K562 (cell line): ENCODE results near the gene GTF2A1. TPM values are rescaled to one million over a fixed set of nuclear protein-coding genes. Genes with fewer than 3 reads are reported as not detected.

Experiments used
- ATAC-seq: fragments of 200-7000 bp; cut with Tn5 transposase; 3 replicates; pipeline ENCODE4 v1.9.1; 2020; ENCODE audit warnings: moderate library complexity
- BruUV-seq: library from RNA; stranded (reverse); fragments of 400-500 nt; replicated peaks from 2 replicates; lab custom pipeline; 2021; lab: Mats Ljungman, UMichigan
- CTCF ChIA-PET: fragments of 300-600 bp; formaldehyde crosslinking; extraction: SDS; loops from one replicate; lab custom pipeline; 2021; ENCODE audit warnings: low intra/inter-chr PET ratio; lab: Yijun Ruan, JAX
- POLR2A ChIA-PET: fragments of 300-600, 350-650 bp; sonication (Branson Sonifier 250); formaldehyde crosslinking; extraction: SDS; loops from one replicate; lab custom pipeline; 2021; ENCODE audit warnings: antibody characterized with exemption, inconsistent platforms; lab: Yijun Ruan, JAX
- DNase-seq, 4 experiments: peaks; one replicate each; pipeline versions ENCODE4 v3.0.0 to v3.0.0-alpha.2; 2011 to 2018; ENCODE audit warnings: low spot score in 3 of 4, mixed read lengths in 3 of 4; ENCODE audit errors: extremely low read depth in 1 of 4
- FAIRE-seq: peaks from 2 replicates; lab custom pipeline; 2011; peaks lifted over from hg19 to GRCh38; lab: Jason Lieb, UNC
- H2AFZ ChIP-seq: 2 replicates; pipeline ENCODE4 v1.6.0; 2011; ENCODE audit warnings: low read depth, low read length, control low read depth, inconsistent platforms
- H3K27ac ChIP-seq: fragments of 200-600 bp; 3 replicates; pipeline ENCODE4 v1.8.0; 2011; ENCODE audit warnings: low read depth, mild to moderate bottlenecking, control low read depth, inconsistent platforms, low read length, moderate library complexity, mixed read lengths; ENCODE audit errors: extremely low read depth
- H3K27me3 ChIP-seq, 2 experiments: fragments of 300-600 bp in 1 of 2; 2 replicates in 1 of 2; 3 replicates in 1 of 2; pipeline versions ENCODE4 v1.6.0 to v1.8.0; 2011; ENCODE audit warnings: inconsistent platforms in 2 of 2, low read length in 2 of 2, mild to moderate bottlenecking in 1 of 2, mixed read lengths in 1 of 2, moderate library complexity in 1 of 2; ENCODE audit not compliant: control insufficient read depth in 2 of 2, insufficient read depth in 2 of 2
- H3K36me3 ChIP-seq: fragments of 300-600 bp; 3 replicates; pipeline ENCODE4 v1.8.0; 2011; ENCODE audit warnings: mild to moderate bottlenecking, low read length, inconsistent platforms; ENCODE audit not compliant: control insufficient read depth, insufficient read depth
- H3K4me1 ChIP-seq, 2 experiments: fragments of 200-600 bp in 1 of 2; replicated peaks in 1 of 2; 2 replicates in 1 of 2; 3 replicates in 1 of 2; pipeline versions ENCODE4 v1.5.1 to v1.8.0; 2011; ENCODE audit warnings: inconsistent platforms in 2 of 2, low read length in 2 of 2, mild to moderate bottlenecking in 1 of 2, mixed read lengths in 1 of 2, moderate library complexity in 1 of 2; ENCODE audit not compliant: control insufficient read depth in 2 of 2, insufficient read depth in 2 of 2
- H3K4me2 ChIP-seq: 2 replicates; pipeline ENCODE4 v1.6.1; 2011; ENCODE audit warnings: low read length, control low read depth, inconsistent platforms, mixed read lengths; ENCODE audit not compliant: insufficient read depth
- H3K4me3 ChIP-seq: fragments of 200-600 bp; sonication (generic), shearing (Covaris generic); 2 replicates; pipeline ENCODE4 v1.5.1; 2016; ENCODE audit warnings: control low read depth, inconsistent platforms
- H3K79me2 ChIP-seq: fragments of 200-600 bp; 3 replicates; pipeline ENCODE4 v1.8.0; 2011; ENCODE audit warnings: low read length, inconsistent platforms; ENCODE audit not compliant: control insufficient read depth, insufficient read depth
- H3K9ac ChIP-seq, 2 experiments: 2 replicates each; pipeline versions ENCODE4 v1.6.0 to v1.6.1; 2011; ENCODE audit warnings: low read depth in 2 of 2, low read length in 2 of 2, control low read depth in 1 of 2, inconsistent platforms in 1 of 2, mild to moderate bottlenecking in 1 of 2, mixed read lengths in 1 of 2; ENCODE audit not compliant: insufficient read depth in 1 of 2
- H3K9me1 ChIP-seq: one replicate; pipeline ENCODE4 v1.6.0; 2011; ENCODE audit warnings: inconsistent platforms, mild to moderate bottlenecking, low read length, moderate library complexity; ENCODE audit not compliant: control insufficient read depth, insufficient read depth
- H3K9me3 ChIP-seq: replicated peaks from 2 replicates; pipeline ENCODE4 v1.5.1; 2011; ENCODE audit warnings: low read depth, low read length, inconsistent platforms; ENCODE audit not compliant: control insufficient read depth, insufficient read depth
- H4K20me1 ChIP-seq: replicated peaks from 2 replicates; pipeline ENCODE4 v1.6.1; 2011; ENCODE audit warnings: low read length, inconsistent platforms, mixed read lengths; ENCODE audit not compliant: control insufficient read depth, insufficient read depth
- ESRRB ChIP-seq: fragments of 250-450 bp; sonication (Bioruptor Pico); IDR thresholded peaks from 2 replicates; pipeline ENCODE4 v1.5.0; 2020; ENCODE audit warnings: mild to moderate bottlenecking, moderate library complexity, borderline replicate concordance
- HDAC3 ChIP-seq: fragments of 450-650 bp; IDR thresholded peaks from 2 replicates; pipeline ENCODE4 v1.6.1; 2018; ENCODE audit warnings: borderline replicate concordance, mild to moderate bottlenecking, moderate library complexity; ENCODE audit not compliant: partially characterized antibody
- NFYB ChIP-seq: IDR thresholded peaks from 2 replicates; pipeline ENCODE4 v1.6.1; 2011; ENCODE audit warnings: mild to moderate bottlenecking, moderate library complexity; ENCODE audit not compliant: insufficient read length; ENCODE audit errors: extremely low read depth
- THRAP3 ChIP-seq: fragments of 450-650 bp; IDR thresholded peaks from 2 replicates; pipeline ENCODE4 v1.6.1; 2016; ENCODE audit warnings: mild to moderate bottlenecking, inconsistent platforms, borderline replicate concordance
- U2AF2 ChIP-seq: fragments of 200-400 bp; formaldehyde crosslinking; optimal IDR thresholded peaks from 2 replicates; pipeline ENCODE3; 2017; ENCODE audit warnings: low read depth, mild to moderate bottlenecking, low read length
- ZNF217 ChIP-seq: sonication (generic); formaldehyde crosslinking; IDR thresholded peaks from 2 replicates; pipeline ENCODE4 v1.8.0; 2022; ENCODE audit warnings: mild to moderate bottlenecking, missing genetic modification reagents
- ZNF655 ChIP-seq: fragments of 250-450 bp; sonication (Bioruptor Pico); IDR thresholded peaks from 2 replicates; pipeline ENCODE4 v1.5.0; 2021
- WGBS: fragments of 100-300 bp; shearing (Covaris generic); methylation state at CpG from one replicate; pipeline ENCODE4 v1.1.6; 2016; ENCODE audit warnings: low coverage, mixed read lengths; ENCODE audit not compliant: insufficient coverage; ENCODE audit errors: missing lambda C conversion rate; 5-methylcytosine and 5-hydroxymethylcytosine counted together
- in situ Hi-C: fragments of 300-500 bp; cut with MboI; formaldehyde crosslinking; loops from 4 replicates; pipeline ENCODE4 v1.15.0; 2018; ENCODE audit warnings: inconsistent platforms, mixed read lengths
- intact Hi-C: fragments of 100-400 bp; cut with micrococcal nuclease; formaldehyde crosslinking; loops from 2 replicates; pipeline ENCODE4 v1.14.2; 2022
- polyA plus RNA-seq, 8 experiments: library from polyadenylated mRNA; depleted of rRNA in 4 of 8; stranded (reverse) in 5 of 8; unstranded in 3 of 8; fragments of >200 nt; fragmentation: Nextera tagmentation in 2 of 8; fragmentation: Illumina TruSeq in 1 of 8; extraction: Ambion mirVana in 2 of 8; extraction: Trizol in 1 of 8; gene quantifications; 2 replicates each; pipeline versions ENCODE4 v1.2.1 to v1.2.3, GENCODE V29; 2011 to 2014; ENCODE audit warnings: inconsistent platforms in 1 of 8, missing spikeins in 1 of 8
- total RNA-seq, 7 experiments: library from RNA; depleted of rRNA in 6 of 7; stranded (reverse); fragments of >200 nt in 6 of 7; fragmentation: Illumina TruSeq in 2 of 7; extraction: Trizol in 2 of 7; gene quantifications; 2 replicates each; pipeline versions ENCODE4 v1.2.1 to v1.2.3, GENCODE V29; 2011 to 2021; ENCODE audit warnings: low replicate concordance in 1 of 7
- TF ChIP-seq, protein P1 (sequence below): fragments of 250-450 bp; sonication (Bioruptor Pico); IDR thresholded peaks from 2 replicates; pipeline ENCODE4 v1.5.0; 2020; ENCODE audit warnings: mild to moderate bottlenecking, borderline replicate concordance

The GTF2A1 gene
- total and polyA plus RNA-seq, 9 of the 15 experiments (the other 6 are each of a cell fraction or from before 2014, with no cell fraction given) = 3.4 to 22.8 (median 14.7) TPM

GRCh38 chr14:81137316-81137715 lies 83.4 kb downstream of the GTF2A1 start:
- BruUV-seq = no TSS peak
- no peak for DNase-seq
- no peaks in the 10 kb centered on the region for H3K27me3 ChIP-seq
- no peak overlapping the region for H2AFZ ChIP-seq
- H3K9me3 ChIP-seq = no peaks in the 10 kb centered on the region
- CTCF ChIA-PET = no interaction called here
- no peak overlapping the region for H3K4me3 ChIP-seq
- no peaks in the 10 kb centered on the region for H4K20me1 ChIP-seq
- H3K9me1 ChIP-seq = no peaks in the 10 kb centered on the region
- H3K4me2 ChIP-seq = no peak overlapping the region
- no peak overlapping the region for H3K27ac ChIP-seq
- no peaks in the 10 kb centered on the region for H3K4me1 ChIP-seq
- in situ Hi-C loops = no loop called here
- POLR2A ChIA-PET = no interaction called here
- no peak for FAIRE-seq
- H3K9ac ChIP-seq = no peak overlapping the region
- TF ChIP-seq U2AF2 (no peak), ZNF217 (CRISPR knock-in tag) (no peak), HDAC3 (no peak), ESRRB (CRISPR knock-in tag) (no peak), THRAP3 (no peak)
- TF ChIP-seq, all 486 proteins: peak for 0
- H3K36me3 ChIP-seq = no peaks in the 10 kb centered on the region
- intact Hi-C loops = no loop called here
- H3K79me2 ChIP-seq = no peaks in the 10 kb centered on the region
- 0% methylated on average over 2 of the region's 2 CpGs for WGBS
- no peak for ATAC-seq

GRCh38 chr14:81133400-81133799 lies 87.4 kb downstream of the GTF2A1 start:
- intact Hi-C loops (no loop called here), in situ Hi-C loops (no loop called here)
- Histone ChIP-seq H3K27me3 (no peaks in the 10 kb centered on the region), H3K4me3 (no peak overlapping the region), H3K27ac (no peak overlapping the region), H2AFZ (no peak overlapping the region), H3K9ac (no peak overlapping the region), H3K79me2 (no peaks in the 10 kb centered on the region), H3K9me3 (no peaks in the 10 kb centered on the region), H4K20me1 (no peaks in the 10 kb centered on the region), H3K4me1 (no peaks in the 10 kb centered on the region), H3K9me1 (no peaks in the 10 kb centered on the region), H3K4me2 (no peak overlapping the region), H3K36me3 (no peaks in the 10 kb centered on the region)
- DNase-seq (no peak), ATAC-seq (no peak), FAIRE-seq (no peak)
- POLR2A ChIA-PET = interaction anchor here (0.6 kb wide), 1 partner anchor 459 kb away, joined by 3 read pairs; no protein-coding TSS in a partner anchor
- 0% methylated on average over 2 of the region's 2 CpGs for WGBS
- TF ChIP-seq, protein P1, sequence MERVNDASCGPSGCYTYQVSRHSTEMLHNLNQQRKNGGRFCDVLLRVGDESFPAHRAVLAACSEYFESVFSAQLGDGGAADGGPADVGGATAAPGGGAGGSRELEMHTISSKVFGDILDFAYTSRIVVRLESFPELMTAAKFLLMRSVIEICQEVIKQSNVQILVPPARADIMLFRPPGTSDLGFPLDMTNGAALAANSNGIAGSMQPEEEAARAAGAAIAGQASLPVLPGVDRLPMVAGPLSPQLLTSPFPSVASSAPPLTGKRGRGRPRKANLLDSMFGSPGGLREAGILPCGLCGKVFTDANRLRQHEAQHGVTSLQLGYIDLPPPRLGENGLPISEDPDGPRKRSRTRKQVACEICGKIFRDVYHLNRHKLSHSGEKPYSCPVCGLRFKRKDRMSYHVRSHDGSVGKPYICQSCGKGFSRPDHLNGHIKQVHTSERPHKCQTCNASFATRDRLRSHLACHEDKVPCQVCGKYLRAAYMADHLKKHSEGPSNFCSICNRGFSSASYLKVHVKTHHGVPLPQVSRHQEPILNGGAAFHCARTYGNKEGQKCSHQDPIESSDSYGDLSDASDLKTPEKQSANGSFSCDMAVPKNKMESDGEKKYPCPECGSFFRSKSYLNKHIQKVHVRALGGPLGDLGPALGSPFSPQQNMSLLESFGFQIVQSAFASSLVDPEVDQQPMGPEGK (CRISPR knock-in tag) = no peak
- TF ChIP-seq NFYB = no peak
- TF ChIP-seq ZNF655 (CRISPR knock-in tag) = no peak
- BruUV-seq = no TSS peak
- CTCF ChIA-PET = no interaction called here
